Heart right ventricle (tissue), 16 donors: ENCODE data around the gene RIPOR1. TPM values are rescaled to one million over a fixed set of nuclear protein-coding genes. Genes with fewer than 3 reads are reported as not detected.

Source experiments
- ATAC-seq, 8 donors: fragments of 200-7000 bp; cut with Tn5 transposase; one replicate each; pipeline ENCODE4 v1.9.1; 2020; ENCODE audit warnings: mild to moderate bottlenecking in 8 of 8, moderate library complexity in 8 of 8, moderate number of reproducible peaks in 1 of 8
- DNase-seq, 2 donors: peaks; one replicate each; pipeline ENCODE4 v3.0.0-alpha.2; 2020
- H3K27ac ChIP-seq, 10 donors: fragments of 200-600 bp; sonication (generic) in 2 of 10; one replicate each; pipeline versions ENCODE4 v1.5.0 to v1.8.0; 2020 to 2022; ENCODE audit warnings: mild to moderate bottlenecking in 3 of 10
- H3K27me3 ChIP-seq, 7 donors: fragments of 200-600 bp; one replicate each; pipeline ENCODE4 v1.8.0; 2021 to 2022; ENCODE audit warnings: mild to moderate bottlenecking in 2 of 7
- H3K36me3 ChIP-seq, 9 donors: fragments of 200-600 bp; sonication (generic) in 1 of 9; one replicate each; pipeline versions ENCODE4 v1.5.0 to v1.8.0; 2020 to 2022; ENCODE audit warnings: mild to moderate bottlenecking in 2 of 9
- H3K4me1 ChIP-seq, 9 donors: fragments of 200-600 bp; sonication (generic) in 1 of 9; one replicate each; pipeline versions ENCODE4 v1.5.0 to v1.8.0; 2020 to 2022; ENCODE audit warnings: mild to moderate bottlenecking in 4 of 9
- H3K4me3 ChIP-seq, 10 donors: fragments of 200-600 bp; sonication (generic) in 2 of 10; one replicate each; pipeline versions ENCODE4 v1.5.0 to v1.8.0; 2020 to 2022; ENCODE audit warnings: mild to moderate bottlenecking in 7 of 10, moderate library complexity in 2 of 10
- H3K9me3 ChIP-seq, 11 donors: fragments of 200-600 bp in 10 of 11; sonication (generic) in 2 of 11; one replicate each; pipeline versions ENCODE4 v1.5.0 to v1.8.0; 2013 to 2022; ENCODE audit warnings: mild to moderate bottlenecking in 2 of 11, control low read depth in 1 of 11, moderate library complexity in 1 of 11
- CTCF ChIP-seq, 9 donors: fragments of 200-600 bp; sonication (generic) in 2 of 9; IDR thresholded peaks; one replicate each; pipeline versions ENCODE4 v1.5.0 to v1.8.0; 2021 to 2022; ENCODE audit warnings: antibody characterized with exemption in 9 of 9, mild to moderate bottlenecking in 5 of 9, moderate library complexity in 1 of 9
- WGBS, 2 donors: extraction: QIAGEN DNeasy Blood & Tissue Kit; methylation state at CpG; one replicate each; pipeline ENCODE4 v1.1.7; 2013; ENCODE audit warnings: inconsistent platforms in 1 of 2; 5-methylcytosine and 5-hydroxymethylcytosine counted together
- intact Hi-C, 10 donors: fragments of 100-400 bp; cut with DNase I; formaldehyde crosslinking; loops; one replicate each; pipeline versions ENCODE4 v1.11.1 to v1.14.2; 2022
- polyA plus RNA-seq, 2 donors: library from polyadenylated mRNA; stranded (reverse); fragments of 200-250 nt; gene quantifications; one replicate each; pipeline ENCODE4 v1.2.3, GENCODE V29; 2013
- total RNA-seq, 10 donors: library from RNA; stranded (reverse); fragmentation: NEBNext Ultra II Directional in 3 of 10; extraction: Animal tissue kit (Norgen Biotek cat#: 25700) in 3 of 10; gene quantifications; one replicate each; pipeline versions ENCODE4 v1.2.1 to v1.2.4, GENCODE V29; 2021 to 2023
- donor health status: Arrhythmogenic right ventricular cardiomyopathy.
- donor health status: ischemic (EF 13 %, LVEDD 7.1; RV severe dilation, severe dysfunction).
- donor health status: healthy with polysubstance abuse.
- donor health status: DM: no; HTN: yes; CAD: no.
- donor health status: DM: no; HTN: no; CAD: no.
- donor health status: ischemic (EF 25% LVEDD 6.9; RV normal size, moderate dysfunction).
- donor health status: ischemic (EF 25% LVEDD 5.7; RV mildly dilated, moderate dysfunction).
- donor health status: healthy.
- donor health status: DM: yes; HTN: yes; CAD: no.
- donor health status: Ischemic cardiomyopathy.
- donor health status: ischemic (EF 35%, LVEDD 5.7; RV mildly dilated, moderate dysfunction).
- donor health status: nonischemic (EF 11% LVEDD 7.7; RV severe dilation, severe dysfunction).
- donor health status: DM: yes; HTN: yes; CAD: no.
- donor health status: PGD.
- donor health status: ischemic (EF 29% LVEDD 5.4; RV normal size, mild dysfunction).
- donor health status: nonischemic (EF 23%, LVEDD 6.1; RV moderate dilation, normal function).

Gene RIPOR1
- total and polyA plus RNA-seq, 12 donors, result 40.0 to 86.1 (median 69.2) TPM

GRCh38 chr16:67517661-67518423, 10.8 kb upstream of the RIPOR1 start:
- no peak for ATAC-seq
- DNase-seq, result no peak
- no peak for TF ChIP-seq CTCF (IDR thresholded peaks at IDR 0.05)
- H3K4me3 ChIP-seq, result no peak overlapping the region
- H3K9me3 ChIP-seq, result no peaks in the 10 kb centered on the region
- H3K27me3 ChIP-seq, result no peaks in the 10 kb centered on the region
- H3K4me1 ChIP-seq, result peaks cover 0 to 36% (median 12%) of the 10 kb centered on the region in 9 donors
- 82 to 83% methylated on average over 11 of the region's 11 CpGs for WGBS, 2 donors
- no peaks in the 10 kb centered on the region for H3K36me3 ChIP-seq
- no peak overlapping the region for H3K27ac ChIP-seq
- intact Hi-C loops, result no loop called here

- TF ChIP-seq CTCF (IDR thresholded peaks at IDR 0.05), result no peak
- Histone ChIP-seq H3K9me3 (no peaks in the 10 kb centered on the region), H3K27me3 (no peaks in the 10 kb centered on the region), H3K4me3 (no peak overlapping the region), H3K36me3 (no peaks in the 10 kb centered on the region), H3K4me1 (peaks cover 0 to 36% (median 12%) of the 10 kb centered on the region in 9 donors), H3K27ac (no peak overlapping the region)
- intact Hi-C loops, result no loop called here
- ATAC-seq (no peak), DNase-seq (no peak)
- WGBS, 2 donors, result 78 to 83% methylated on average over 8 of the region's 8 CpGs
These were observed 10.0 kb upstream of the RIPOR1 start for GRCh38 chr16:67518676-67519075.

- intact Hi-C loops, result no loop called here
- ATAC-seq (no peak), DNase-seq (no peak)
- WGBS, 2 donors, result 62 to 70% methylated on average over 4 of the region's 4 CpGs
- H3K36me3 ChIP-seq, result no peaks in the 10 kb centered on the region
- H3K4me1 ChIP-seq, result peaks cover 0 to 33% (median 12%) of the 10 kb centered on the region in 9 donors
- H3K4me3 ChIP-seq, result no peak overlapping the region
- no peaks in the 10 kb centered on the region for H3K27me3 ChIP-seq
- H3K9me3 ChIP-seq, result no peaks in the 10 kb centered on the region
- no peak for TF ChIP-seq CTCF (IDR thresholded peaks at IDR 0.05)
- no peak overlapping the region for H3K27ac ChIP-seq
These were observed 9.4 kb upstream of the RIPOR1 start for GRCh38 chr16:67519242-67519641.

- DNase-seq, result peak; percentile 95 to 97
- peak; percentile 71 to 90 (median 77) for TF ChIP-seq CTCF (IDR thresholded peaks at IDR 0.05)
- WGBS, 2 donors, result 0% methylated on average over 25 of the region's 25 CpGs
These were observed 7.4 kb upstream of the RIPOR1 start for GRCh38 chr16:67521095-67521804.

More at GRCh38 chr16:67521095-67521804, 7.4 kb upstream of the RIPOR1 start:
- Histone ChIP-seq H3K4me3 (peak overlapping the region in 9 of 10 donors; percentile 14 to 55 (median 52)), H3K27ac (peak overlapping the region in 9 of 10 donors; percentile 74 to 95 (median 87)), H3K4me1 (peaks cover 0 to 22% (median 12%) of the 10 kb centered on the region in 9 donors), H3K36me3 (no peaks in the 10 kb centered on the region), H3K9me3 (no peaks in the 10 kb centered on the region), H3K27me3 (no peaks in the 10 kb centered on the region)
- intact Hi-C loops, result loop anchor here in 9 of 10 donors (1.0 to 10.0 kb wide), 17 partner anchors 39 to 521 kb away; partner anchors contain the start of genes CARMIL2 (in 3 of the 9), CTCF (in 3 of the 9), CTRL (in 3 of the 9) and PSMB10 (in 3 of the 9)
- peak; percentile 91 to 97 (median 94) for ATAC-seq
